HG03432 (cell line): ENCODE results near the gene TIMELESS.
"Not testable (repeated sequence)": the region's sequence is repeated elsewhere in the genome, so short reads cannot be mapped to it uniquely, and the experiment has no call there.

Source experiments
- ATAC-seq: cut with Tn5 transposase; IDR thresholded peaks from one replicate; pipeline ENCODE4 v1.9.1; 2021; ENCODE audit warnings: mild to moderate bottlenecking, moderate library complexity; ENCODE audit not compliant: unreplicated experiment

TIMELESS gene

GRCh38 chr12:56448860-56449621, at the start of gene TIMELESS:
TSS of gene TIMELESS (minus strand) at chr12:56449426. CDS start at chr12:56434170, 15,256 bp downstream.
- ATAC-seq: peak; percentile 97

DNA sequence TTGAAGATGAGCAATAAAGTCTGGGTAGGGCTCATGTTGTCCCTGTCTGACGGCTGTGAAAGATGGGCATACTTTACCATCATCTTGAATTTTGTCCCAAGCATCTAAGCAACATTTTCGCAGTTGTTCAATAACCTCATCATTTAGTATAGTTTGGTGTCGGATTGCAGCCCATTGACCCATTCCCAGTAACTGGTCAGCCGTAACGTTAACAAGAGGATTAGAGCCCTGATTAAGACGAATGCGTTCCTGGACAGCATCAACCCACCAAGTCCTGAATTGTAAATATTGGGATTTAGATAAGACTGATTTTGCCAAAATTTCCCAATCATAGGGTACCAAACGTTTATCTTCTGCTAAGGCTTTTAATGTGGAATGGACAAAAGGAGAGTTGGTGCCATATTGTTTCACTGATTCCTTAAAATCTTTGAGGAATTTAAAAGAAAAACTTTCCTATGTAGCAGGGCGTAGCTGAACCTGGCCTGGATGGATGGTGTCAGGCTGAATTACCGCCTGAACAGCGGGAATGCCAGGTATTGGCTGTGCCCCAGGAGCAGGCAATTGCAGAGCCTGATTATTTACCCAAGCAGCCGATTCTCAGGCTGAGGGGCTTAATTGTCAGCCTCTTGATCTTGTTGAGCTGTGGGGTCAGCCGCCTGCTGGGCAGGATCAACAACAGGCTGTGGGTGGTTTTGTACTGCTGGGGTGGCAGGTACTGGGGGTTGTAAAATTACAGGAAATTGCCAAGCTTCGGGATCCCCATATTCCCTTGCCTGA, 49.1 kb upstream of the TIMELESS start:
- not testable (repeated sequence) for ATAC-seq

DNA sequence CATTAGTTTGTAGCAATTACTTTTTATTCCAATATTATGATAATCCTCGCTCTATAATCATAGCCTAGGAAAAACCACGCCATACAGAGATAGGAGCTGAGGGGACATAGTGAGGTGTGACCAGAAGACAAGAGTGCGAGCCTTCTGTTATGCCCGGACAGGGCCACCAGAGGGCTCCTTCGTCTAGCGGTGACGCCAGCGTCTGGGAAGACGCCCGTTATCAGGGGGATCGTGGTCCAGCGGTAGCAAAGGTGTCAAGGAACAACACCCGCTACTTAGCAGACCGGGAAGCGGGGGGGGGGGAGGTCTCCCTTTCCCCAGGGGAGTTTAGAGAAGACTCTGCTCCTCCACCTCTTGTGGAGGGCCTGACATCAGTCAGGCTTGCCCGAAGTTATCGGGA, 47.5 kb upstream of the TIMELESS start:
- ATAC-seq: not testable (repeated sequence)

- not testable (repeated sequence) for ATAC-seq
Observed at GRCh38 chr12:56494481-56494880, 45.3 kb upstream of the TIMELESS start.

DNA sequence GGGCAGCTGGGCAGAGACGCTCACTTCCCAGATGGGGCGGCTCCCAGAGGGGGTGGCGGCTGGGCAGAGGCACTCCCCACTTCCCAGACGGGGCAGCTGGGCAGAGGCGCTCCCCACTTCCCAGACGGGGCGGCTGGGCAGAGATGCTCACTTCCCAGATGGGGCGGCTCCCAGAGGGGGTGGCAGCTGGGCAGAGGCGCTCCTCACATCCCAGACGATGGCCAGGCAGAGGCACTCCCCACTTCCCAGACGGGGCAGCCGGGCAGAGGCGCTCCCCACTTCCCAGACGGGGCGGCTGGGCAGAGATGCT, 44.8 kb upstream of the TIMELESS start:
- ATAC-seq: not testable (repeated sequence)

- ATAC-seq: not testable (repeated sequence)
Observed at GRCh38 chr12:56493409-56494105, 44.3 kb upstream of the TIMELESS start.

- ATAC-seq: no peak
Observed at GRCh38 chr12:56490360-56490759, 41.1 kb upstream of the TIMELESS start.

DNA sequence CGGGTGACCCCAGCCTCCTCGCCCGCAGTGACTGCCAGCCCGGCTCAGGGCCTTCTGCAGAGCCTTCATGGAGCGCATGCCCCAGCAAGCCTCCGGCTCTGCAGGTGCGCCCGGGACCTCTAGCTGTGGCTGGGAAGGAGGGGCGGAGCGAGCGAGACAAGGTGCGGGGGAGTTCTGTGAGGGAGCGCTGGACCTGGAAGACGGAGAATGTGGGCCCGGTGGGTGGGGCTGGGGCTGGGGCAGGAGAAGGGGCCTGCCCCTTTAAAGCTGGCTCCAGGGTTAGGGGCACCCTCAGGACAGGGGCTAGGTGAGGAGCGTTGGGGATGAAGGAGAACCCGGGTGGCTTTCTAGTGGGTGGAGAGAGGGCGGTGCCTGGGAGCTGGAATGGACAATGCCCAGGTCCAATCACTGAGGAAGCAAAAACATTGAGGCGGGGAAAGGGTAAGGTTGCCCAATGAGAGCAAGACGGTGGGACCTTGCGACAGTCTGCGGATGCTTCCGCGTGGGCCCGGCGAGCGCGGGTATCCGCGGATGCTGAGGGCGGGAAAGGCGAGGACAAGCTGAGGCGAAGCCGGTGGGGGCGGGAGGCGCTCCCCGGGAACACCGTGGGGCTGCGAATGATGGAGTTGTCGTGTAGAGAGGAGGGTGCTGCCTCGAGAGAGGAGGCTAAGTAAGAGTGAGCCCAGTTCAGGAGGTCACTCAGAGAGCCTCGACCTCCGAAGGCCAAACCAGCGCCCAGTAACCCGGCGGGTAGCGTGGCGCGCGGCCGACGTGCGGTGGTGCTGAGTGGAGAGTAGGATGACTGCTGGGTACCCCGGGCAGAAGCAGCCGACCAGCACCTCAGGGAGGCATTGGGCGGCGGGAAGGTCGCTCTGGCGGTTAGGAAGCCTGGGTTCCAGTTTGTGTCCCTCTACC, 39.1 kb upstream of the TIMELESS start, which contains the start of gene GLS2:
TSS of gene GLS2 (minus strand) at position 121 of the 915 bp plus-strand sequence. CDS start at position 78, 43 bp downstream.
- peak; percentile 91 for ATAC-seq

DNA sequence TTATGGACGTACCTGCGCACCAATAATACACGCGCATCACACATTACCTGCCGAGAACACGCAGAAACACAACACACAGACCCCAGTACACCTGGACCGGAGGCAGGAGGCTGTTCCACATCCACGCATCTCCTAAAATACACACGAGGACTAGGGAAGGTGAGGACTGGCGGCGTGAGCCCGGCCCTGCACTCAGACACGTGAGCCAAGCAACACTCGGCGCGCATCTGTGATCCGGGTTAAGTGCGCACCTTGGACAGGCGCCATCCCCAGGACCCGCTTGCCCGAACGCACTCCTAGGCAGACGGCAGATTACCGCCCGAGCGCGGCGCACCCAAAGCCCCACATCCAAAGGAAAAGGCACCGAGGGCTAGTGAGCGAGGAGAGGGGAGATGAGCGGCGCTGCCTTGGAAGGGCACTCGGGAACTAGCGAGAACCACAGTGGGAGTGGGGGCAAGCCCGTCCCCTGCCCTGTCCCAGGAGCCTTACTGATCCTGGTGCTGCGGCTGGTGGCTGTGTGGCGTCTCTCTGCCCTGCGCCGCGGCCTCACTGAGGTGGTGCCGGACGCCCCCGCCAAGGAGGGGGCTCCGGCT, 38.3 kb upstream of the TIMELESS start:
- ATAC-seq: peak; percentile 48

DNA sequence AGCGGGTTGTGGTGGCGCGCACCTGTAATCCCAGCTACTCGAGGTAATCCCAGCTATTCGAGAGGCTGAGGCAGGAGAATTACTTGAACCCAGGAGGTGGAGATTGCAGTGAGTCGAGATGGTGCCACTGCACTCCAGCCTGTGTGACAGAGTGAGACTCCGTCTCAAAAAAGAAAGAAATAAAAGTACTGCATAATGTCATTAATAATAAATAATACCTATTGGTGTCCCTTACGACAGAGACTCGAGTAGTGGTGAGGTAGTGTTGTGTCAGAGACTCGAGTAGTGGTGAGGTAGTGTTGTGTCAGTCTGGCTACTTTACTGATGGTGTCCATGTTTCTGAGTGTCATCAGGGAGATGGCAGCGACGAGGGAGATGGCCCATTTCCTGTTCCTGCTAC, 37.5 kb upstream of the TIMELESS start:
- no peak for ATAC-seq

DNA sequence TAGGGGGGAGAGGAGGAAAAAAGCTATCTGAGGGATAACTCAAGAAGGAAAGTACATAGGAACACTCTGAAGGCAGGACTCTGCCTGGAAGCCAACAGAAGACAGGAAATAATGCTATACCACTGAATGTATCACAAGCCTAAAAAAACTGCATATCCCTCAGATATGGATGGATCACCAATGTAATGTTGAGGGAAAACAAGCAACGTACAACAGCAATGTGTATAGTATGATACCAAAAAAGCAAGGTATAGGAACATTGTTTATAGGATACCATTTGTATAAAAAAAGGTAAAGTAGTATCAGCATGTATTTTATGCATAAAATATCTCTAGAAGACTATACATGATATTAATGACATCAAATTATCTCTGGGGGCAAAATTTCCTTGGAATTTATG, 35.3 kb upstream of the TIMELESS start:
- ATAC-seq: no peak

DNA sequence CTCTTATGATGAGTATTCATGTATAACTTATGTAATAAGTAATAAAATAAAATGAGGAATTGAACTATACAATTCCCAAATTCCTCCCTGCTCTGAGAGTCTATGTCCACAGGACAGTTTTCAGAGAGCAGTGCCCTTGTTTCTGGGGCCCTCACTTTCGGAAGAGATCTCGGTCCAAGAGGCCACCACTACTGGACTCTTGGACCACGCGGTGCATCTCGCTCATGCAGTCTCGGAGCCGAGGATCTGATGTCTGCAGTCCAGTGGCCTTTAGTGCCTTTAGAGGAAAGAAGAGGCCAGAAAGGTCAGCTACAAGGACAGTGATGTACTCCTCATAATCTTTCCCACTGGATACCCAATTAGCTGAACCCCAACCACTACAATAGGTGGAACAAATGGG, 30.4 kb upstream of the TIMELESS start:
- ATAC-seq: no peak

DNA sequence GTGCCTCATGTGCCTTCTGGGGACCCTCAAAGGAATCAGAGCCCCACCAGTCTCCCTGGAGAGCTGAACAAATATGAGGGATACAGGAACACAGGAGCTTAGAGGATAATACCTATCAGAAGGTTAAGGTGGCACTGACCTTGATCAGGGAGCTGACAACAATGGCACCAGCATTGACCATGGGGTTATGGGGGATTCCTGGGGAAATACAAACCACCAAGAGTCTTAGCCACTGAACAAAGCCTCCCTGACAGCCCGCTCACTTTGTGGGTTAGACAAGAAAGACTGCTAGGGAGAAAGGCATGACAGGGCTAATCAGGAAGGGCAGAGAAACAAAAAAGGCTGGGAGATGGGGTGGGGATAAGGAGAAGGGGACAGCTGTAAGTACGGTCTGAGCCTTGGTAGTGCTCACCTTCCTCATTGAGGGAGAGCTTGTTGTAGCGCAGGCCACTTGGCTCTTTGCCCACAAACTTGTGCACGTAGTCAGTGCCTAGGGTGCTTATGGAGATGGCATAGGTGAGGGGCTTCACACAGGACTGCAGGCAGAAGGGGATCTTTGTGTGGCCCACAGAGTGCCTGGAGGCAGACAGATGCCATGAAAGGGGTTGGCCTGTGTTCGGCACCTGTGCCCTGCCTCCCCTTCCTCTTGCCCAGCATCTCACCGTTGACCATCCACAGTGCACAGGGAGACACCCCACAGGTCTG, 28.4 kb upstream of the TIMELESS start:
- no peak for ATAC-seq

GRCh38 chr12:56476972-56477432, 27.8 kb upstream of the TIMELESS start:
- no peak for ATAC-seq

DNA sequence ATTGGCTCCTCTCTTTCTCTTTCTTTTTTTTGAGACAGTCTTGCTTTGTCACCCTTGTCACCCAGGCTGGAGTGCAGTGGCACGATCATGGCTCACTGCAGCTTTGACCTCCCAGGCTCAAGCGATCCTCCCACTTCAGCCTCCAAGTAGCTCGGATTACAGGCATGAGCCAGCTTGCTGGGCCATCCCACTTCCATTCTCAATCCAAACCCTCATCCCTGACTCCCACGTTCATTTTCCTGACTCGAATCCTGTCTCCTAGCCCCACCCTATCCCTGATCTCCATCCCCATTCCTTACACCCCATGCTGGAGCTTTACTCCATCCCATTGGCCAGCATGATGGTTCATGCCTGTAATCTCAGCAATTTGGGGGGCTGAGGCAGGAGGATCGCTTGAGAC, 26.9 kb upstream of the TIMELESS start:
- no peak for ATAC-seq

DNA sequence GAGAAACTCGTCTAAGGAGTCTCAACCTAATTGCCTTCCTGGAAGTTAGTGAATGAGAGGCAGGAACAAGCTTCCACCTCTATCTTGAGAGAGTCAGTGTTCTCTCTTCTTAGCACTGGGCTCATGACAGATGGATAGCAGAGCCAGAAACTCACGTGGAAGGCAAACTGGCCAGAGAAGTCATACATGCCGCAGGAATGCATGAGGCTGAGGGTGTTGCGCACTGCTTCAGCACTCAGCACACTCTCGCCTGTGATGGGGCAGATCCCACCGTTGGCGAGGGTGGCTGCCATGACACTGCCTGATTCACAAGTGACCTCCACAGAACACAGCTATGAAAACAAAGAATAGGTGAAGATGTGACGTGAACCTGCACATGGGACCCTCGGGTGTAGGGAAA, 25.2 kb upstream of the TIMELESS start:
- ATAC-seq: no peak

- no peak for ATAC-seq
Observed at GRCh38 chr12:56469007-56469930, 20.0 kb upstream of the TIMELESS start.
